MV-4-11 (cell line): Measurements from ENCODE around the gene SARNP.
"Not testable (repeated sequence)": the region's sequence is repeated elsewhere in the genome, so short reads cannot be mapped to it uniquely, and the experiment has no call there.

Experiments
- DNase-seq: peaks from one replicate; lab custom pipeline; 2025; lab: John Stamatoyannopoulos, UW

SARNP gene, protein sequence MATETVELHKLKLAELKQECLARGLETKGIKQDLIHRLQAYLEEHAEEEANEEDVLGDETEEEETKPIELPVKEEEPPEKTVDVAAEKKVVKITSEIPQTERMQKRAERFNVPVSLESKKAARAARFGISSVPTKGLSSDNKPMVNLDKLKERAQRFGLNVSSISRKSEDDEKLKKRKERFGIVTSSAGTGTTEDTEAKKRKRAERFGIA

DNA sequence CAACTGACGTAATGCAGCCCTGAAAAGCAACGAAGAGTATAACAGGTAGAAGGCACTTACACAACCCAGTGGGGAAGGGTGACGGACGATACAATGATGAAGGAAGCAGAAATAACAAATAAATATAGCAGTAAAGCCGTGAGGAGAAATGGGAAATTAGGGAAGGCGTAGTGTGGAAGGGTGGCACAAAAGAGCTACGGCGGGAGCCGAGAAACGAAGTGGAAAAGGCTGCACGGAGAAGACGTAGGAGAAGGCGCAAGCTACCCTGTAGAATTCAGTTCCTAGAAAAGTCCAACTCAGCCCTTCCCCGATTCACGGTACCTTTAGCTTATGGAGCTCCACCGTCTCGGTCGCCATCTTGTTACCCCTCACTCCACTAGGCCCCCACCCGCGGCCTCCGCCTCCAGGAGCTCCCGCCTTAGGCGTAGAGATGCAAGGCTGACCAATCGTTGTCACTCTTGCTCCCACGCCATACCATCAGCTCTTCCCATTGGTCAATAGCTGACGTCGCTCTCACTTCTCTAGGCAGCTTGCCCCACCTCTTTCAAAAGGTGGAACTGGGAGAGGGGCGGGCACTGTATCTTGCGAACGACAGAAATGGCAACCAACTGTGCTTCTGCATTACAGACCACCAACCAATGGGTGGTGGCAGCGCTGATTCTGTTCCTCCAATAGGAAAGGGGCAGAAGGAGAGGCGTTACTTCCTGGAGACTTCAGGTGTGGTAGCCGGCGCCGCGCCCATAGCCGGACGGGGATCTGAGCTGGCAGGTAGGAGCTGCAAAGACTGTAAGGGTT is at the start of gene SARNP, which contains the start of gene ORMDL2:
Gene SARNP (minus strand): TSS at position 380 of the 795 bp plus-strand sequence. CDS start 23 bp downstream, at position 357.
Gene ORMDL2 (plus strand): TSS at position 697 of the 795 bp plus-strand sequence. CDS start 959 bp downstream, outside the sequence.
- DNase-seq: peak; percentile 100

DNA sequence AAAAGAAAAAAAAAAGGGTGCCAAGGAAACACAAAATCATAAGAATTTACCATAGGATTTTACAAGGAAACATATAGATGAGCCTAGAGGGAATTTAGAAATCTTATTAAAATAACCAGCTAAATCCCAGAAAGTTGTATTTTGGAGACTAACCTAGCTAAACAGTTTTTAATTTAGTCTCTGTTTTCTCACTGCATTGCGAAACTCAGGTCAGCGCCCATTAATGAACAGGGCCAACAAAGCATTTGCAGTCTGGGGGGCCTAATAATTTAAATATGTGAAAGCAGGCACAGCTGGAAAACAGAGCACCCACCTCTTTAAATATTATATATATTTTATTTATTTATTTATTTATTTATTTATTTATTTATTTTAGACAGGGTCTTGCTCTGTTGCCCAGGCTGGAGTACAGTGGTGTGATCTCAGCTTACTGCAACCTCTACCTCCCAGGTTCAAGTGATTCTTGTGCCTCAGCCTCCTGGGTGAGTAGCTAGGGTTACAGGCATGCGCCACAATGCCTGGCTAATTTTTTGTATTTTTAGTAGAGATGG is 49.0 kb upstream of the SARNP start:
- DNase-seq: not testable (repeated sequence)

DNA sequence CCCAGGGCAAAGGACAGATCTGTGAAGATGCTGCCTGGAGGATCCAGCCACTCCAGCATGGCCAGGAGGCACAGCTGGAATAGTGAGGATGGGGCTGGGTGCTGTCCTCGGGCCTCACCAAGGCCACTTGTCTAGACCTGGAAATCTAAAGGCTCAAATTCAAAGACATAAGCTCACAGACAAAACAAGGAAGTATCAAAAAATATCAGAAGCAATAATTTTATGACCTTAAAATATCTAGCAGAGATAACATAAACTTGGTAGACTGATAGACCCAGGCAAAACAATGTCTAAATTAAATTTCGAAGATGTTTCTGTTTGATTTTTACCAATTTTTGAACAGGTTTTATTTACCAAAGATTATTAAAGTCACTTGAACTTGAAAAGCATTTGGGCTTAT is 47.8 kb upstream of the SARNP start:
- DNase-seq: no peak

DNA sequence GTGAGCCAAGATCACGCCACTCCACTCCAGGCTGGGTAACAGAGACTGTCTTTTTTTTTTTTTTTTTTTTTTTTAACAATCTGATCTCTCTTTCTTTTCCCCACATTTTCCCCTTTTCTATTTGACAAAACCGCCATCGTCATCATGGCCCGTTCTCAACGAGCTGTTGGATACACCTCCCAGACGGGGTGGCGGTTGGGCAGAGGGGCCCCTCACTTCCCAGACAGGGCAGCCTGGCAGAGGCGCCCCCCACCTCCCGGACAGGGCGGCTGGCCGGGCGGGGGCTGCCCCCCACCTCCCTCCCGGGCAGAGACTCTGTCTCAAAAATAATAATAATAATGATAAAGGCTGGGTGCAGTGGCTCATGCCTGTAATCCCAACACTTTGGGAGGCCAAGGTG is 45.4 kb upstream of the SARNP start:
- not testable (repeated sequence) for DNase-seq

DNA sequence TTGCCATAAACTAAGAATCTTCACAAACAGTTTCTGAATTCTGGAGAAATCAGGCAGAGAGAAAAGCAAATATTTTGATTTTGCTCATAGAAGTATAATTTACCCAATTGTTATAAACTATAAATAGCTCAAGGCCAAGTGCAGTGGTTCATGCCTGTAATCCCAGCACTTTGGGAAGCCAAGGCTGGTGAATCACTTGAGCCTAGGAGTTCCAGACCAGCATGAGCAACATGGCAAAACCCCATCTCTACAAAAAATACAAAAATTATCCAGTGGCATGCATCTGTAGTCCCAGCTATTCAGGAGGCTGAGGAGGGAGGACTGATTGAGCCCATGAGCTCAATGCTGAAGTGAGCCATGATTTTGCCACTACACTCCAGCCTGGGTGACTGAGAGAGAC is 44.8 kb upstream of the SARNP start:
- no peak for DNase-seq

DNA sequence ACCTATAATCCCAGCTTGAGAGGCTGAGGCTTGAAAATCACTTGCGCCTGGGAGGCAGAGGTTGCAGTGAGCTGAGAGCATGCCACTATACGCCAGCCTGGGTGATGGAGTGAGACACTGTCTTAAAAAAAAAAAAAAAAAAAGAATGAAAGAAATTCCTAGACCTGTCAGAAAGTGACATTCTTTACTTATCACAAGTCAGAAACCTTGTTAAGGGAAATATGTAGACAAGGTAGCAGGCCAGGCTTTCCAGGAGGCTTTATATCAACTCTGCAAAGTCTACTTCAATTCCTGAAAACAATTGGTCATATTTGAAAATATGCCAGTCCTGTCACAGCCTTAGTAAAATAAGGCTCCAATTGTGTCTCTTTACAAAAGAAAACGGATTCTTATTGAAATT is 44.3 kb upstream of the SARNP start:
- DNase-seq: no peak

DNA sequence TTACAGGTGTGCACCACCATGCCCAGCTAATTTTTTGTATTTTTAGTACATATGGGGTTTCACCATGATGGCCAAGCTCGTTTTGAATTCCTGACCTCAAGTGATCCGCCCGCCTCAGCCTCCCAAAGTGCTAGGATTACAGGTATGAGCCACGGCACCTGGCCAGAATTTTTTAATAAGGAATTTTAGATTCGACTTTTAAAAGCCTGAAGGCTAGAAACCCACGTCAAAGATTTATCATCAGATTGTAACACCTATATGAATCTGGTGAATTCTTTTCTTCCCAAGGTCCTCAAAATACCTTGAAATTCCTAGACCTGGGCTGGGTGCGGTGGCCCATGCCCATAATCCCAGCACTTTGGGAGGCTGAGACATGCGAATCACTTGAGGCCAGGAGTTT is 43.9 kb upstream of the SARNP start:
- DNase-seq: no peak

DNA sequence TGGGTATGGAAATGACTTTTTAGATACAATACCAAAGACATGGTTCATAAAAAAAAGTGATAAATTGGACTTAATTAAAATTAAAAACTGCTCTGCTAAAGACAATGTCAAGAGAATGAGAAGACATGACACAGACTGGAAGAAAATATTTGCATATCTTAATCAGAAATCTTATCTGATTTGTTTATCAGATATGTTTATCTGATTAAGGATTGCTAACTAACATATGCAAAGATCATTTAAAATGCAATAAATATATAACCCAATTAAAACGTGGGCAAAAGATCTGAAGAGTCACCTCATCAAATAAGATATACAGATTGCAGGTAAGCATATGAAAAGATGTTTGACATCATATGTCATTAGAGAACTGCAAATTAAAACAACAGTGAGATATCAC is 35.2 kb upstream of the SARNP start:
- no peak for DNase-seq

DNA sequence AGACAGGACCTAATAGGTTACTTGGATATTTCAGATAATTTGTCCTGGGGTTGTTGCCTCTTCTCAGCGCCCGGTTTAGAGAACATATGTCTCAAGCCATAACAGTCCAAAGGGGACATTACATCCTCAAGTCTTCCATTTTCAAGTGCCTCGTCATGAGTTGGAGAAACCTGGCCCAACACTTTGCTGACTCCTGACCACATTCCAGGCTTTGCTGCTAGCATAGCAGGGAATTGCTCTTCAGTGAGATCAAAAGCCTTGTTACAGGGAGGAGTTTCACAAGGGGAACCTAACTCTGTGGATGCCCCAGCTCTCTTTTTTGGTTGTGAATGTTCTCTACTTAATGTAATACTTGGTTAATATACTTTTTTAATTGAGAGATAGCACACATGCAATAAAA is 33.4 kb upstream of the SARNP start:
- DNase-seq: no peak

DNA sequence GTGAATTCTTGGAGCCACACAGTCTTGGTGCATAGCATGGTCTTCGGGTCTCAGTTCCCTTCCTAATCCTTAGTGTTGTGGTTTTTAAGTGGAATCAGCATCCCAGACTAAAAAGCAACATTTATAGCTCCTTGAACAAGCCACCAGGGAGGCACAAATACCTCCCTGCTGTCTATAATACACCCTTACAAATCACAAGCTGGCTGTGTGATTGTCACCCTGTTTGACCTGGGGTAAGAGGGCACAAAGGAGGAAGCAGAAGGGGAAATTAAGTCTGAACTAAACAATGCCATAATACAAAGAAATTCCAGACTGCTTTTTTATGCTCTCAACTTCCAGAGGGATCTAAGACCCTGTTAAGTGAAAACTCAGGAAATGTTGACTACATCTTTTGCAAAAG is 32.9 kb upstream of the SARNP start:
- DNase-seq: no peak

DNA sequence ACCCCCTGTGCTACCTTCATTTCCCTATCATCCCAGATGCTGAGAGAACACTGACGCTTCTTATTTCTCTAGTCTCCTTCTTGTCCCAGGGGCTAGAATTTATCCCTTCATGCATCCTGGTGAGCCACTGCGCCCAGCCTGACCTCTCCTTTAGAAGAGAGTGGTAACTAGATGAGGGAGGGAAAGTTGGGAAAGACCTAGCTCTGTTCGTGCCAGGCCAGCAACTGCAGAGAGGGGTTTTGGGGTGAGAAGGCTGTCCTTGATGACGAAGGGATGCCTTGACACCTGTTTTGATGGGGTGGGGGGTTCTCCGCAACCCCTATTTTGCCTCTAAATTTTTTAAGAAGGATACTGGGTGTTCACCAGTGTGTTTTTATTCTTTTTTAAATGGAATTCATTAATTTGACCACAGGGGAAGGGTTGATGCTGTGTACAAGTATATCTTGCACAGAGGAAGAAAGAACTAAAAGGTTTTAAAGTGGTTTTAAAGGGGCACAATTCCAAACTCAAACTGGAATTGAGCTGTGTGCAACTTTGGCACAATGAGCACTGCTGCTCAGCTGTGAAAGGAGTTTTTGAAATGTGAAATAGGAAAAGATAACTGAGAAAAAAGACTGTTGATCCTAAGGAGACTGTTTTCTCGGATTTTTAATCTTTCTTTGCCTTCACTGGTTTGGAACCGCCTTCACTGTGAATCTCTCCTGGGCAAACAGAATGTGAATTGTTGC is 32.3 kb upstream of the SARNP start:
- DNase-seq: no peak

DNA sequence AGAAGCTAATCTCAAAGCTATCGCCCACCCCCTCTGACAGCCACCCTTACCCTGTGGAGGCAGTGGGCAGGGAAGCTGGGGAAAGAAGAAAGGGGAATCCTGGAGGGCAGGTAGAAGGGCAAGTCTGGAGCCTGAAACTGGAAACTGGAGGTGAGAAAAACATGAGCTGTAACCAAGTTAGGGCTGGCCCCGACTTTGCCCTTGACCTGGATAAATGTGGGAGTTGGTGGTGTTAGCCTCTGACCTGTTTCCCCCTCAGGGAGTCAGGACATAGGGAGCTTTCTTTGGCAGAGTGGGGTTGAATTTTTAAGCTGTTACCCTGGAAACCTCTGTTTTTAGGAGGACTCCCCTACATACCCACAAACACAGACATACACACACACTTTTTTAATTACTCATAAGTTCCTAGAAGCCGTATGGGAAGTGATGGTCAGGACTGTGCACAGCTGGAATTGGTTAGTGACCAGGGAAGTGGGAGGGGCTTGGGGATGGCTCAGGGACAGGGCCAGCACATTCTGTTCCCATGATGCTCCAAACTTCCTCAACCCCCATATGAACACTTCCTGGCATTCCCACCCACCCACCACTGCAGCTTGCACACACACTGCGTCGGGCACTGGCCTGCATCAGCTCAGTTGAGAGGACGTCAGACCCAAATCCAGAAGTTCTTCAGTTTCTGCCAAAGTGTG is 30.2 kb upstream of the SARNP start:
- peak; percentile 95 for DNase-seq

DNA sequence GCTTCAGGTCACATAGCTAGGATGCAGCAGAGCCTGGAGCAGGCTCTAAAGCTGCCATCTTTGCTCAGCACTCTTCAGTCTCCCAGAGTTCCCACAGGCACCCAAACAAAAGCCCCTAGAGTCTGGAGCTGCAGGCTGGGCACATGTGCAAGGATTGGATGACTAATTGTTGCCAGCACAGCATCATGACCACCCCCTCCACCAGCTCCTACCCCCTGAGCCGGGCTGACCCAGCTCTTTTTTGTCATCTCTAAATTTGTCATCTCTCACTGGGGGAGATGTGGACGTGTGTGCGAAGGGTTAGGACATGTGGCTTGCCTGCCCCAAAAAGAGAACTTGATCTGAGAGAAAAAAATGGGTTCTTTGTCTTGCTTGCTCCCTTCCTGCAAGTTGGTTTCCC is 29.5 kb upstream of the SARNP start:
- peak; percentile 67 for DNase-seq

DNA sequence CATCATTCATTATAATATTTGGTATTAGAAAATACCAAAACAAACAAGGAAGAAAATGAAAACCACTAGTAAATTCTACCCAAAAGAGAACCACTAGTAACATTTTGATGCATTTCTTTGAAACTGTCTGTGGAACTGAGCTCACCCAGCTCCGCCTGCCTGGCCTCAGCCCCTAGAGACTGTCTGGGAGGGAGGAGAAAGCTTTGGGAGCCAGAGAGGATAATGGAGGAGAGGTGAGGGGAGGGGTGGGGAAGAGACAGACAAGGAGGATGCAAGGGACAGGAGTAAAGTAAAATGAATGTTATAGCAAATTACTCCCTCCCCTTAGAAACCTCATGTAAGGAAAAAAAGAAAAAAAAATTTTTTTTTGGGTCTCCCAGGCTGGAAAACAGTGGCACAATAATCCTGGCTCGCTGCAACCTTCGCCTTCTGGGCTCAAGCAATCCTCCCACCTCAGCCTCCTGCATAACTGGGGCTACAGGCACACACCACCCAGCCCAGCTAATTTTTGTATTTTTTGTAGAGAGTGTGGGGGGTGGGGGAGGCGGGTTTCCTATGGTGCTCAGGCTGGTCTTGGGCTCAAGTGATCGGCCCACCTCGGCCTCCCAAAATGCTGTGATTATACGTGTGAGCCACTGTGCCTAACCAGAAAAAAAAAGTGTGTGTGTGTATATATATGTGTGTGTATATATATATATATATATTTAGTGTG is 28.4 kb upstream of the SARNP start:
- no peak for DNase-seq

DNA sequence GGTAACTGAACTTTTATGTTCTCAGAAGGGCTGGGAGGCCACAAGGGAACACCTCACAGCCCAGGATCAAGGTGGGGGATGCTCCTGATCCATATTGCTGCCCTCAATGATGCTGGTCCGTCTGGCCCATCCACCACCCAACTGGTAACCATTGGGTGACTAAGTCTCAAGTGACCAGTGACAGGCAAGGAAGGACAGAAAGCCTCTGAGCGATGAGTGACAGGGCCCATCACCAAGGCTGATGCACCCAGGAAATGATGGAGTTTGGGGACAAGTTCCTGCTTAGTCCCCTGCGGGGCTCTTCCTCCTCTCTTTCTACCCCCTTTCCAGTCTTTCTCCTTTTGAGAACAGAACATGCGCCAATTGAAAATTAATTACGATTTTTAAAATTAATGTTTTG is 27.8 kb upstream of the SARNP start:
- DNase-seq: no peak

DNA sequence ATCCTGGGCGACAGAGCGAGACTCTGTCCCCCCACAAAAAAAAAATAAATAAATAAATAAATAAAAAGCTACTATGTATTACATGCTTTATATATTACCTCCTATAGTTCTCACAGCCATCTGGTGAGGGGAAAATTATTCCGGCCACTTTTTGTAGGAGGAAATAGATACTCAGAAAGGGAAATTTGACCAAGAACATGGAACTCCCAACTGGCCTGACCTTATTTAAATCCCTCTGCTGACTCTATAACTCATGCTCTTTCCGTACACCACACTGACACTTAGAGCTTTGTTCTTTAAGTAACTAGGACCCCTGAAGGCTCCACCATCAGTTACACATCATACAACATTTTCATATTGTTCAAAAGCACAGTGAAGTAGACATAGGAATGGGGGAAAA is 27.4 kb upstream of the SARNP start:
- DNase-seq: no peak

DNA sequence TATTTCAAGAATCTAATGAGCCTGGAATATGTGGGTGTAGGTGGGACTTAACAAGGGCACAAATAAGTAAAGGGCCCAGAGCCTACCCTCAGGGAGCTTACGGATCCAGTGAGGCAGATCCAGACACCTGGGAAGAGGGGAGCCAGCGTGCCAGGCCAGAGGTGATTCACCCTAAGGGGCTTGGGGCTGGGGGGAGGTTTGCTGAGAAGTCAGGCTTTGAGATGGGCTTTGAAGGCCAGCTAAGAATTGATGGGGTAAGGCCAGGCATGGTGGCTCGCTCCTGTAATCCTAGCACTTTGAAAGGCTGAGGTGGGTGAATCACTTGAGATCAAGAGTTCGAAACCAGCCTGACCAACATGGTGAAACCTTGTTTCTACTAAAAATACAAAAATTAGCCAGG is 25.9 kb upstream of the SARNP start:
- no peak for DNase-seq

DNA sequence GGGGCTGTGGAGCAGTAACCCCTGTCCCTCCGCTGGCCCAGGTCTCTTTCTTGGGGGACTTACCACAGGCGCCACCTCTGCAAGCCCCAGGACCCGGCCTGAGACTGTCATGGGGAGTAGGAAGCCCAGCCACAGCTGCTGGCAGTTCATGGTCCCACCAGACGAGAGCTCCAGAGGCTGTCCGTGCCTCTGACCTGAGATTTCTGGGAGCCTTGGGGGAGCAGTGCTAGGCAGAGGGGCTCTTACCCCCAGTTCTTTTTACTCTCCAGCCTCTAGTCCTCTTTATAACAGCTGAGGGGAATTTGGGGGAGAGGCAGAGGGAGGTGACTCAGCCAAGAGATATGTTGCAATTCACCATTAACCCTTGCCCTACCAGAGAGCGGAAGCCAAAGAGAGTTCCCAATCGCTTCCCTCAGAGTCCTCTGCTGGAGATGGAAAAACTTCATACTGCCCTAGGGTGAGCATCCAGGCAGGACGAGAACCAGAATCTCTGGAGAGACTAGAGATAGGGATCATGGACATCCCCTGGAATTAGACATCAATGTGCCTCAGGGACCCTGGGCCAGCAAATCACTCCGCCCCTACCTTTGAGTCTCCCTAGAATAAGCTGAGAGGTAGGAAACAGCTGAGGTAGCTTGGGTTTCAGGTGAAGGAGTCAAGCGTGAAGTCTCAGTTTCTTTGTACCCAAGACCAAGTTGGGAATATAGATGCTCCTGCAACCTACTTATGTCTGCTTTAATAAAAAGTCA is 25.3 kb upstream of the SARNP start, which contains the start of gene MMP19:
Gene MMP19 (minus strand): TSS at position 256 of the 749 bp plus-strand sequence. CDS start 106 bp downstream, at position 150.
- peak; percentile 61 for DNase-seq

DNA sequence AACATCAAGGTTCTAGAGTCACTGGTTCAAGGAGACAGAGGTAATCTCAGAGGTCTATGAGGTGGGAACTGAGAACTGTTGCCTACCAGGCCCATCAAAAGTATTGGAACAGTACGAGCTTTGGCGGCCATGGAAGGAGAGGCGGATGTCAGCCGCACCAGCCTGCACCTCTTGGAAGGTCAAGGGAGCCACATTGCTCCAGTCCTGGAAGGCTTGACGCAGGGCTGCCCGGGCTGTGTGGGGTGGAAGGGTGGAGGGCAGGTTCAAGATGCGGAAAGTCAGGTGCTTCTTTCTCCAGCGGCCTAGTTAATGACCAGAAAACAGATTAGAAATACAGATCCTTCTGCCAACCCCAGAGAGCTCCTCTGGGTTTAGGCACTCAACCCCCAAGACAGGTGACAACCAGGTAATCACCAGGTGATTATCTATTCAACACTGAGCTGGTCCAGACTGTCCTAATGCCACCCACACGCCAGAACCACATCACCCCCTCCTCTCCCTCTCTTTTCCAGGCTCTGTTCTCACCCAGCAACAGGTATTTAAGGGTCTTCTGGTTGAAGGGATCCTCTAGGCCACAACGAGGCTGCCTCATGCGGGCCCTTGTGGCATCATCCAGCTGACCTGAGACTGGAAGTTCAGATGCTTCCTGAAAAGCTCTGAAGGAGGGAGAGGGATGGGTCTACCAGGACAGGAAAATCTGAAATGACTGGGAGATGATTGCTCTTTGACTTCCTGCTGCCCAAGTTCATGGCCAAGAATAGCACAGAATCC is 23.2 kb upstream of the SARNP start:
- no peak for DNase-seq
